GM12892 (cell line): Measurements from ENCODE around the gene ARIH2.

Experiments used
- POLR2A ChIP-seq: IDR thresholded peaks from 2 replicates; pipeline ENCODE4 v1.6.1; 2011; ENCODE audit warnings: low read depth, low read length, control low read depth
- POLR2AphosphoS5 ChIP-seq: IDR thresholded peaks from 2 replicates; pipeline ENCODE4 v1.6.1; 2011; ENCODE audit warnings: low read depth, low read length, control low read depth
- TAF1 ChIP-seq: IDR thresholded peaks from 2 replicates; pipeline ENCODE4 v1.6.1; 2011; ENCODE audit warnings: low read depth, mild to moderate bottlenecking, control low read depth, low read length, borderline replicate concordance

DNA sequence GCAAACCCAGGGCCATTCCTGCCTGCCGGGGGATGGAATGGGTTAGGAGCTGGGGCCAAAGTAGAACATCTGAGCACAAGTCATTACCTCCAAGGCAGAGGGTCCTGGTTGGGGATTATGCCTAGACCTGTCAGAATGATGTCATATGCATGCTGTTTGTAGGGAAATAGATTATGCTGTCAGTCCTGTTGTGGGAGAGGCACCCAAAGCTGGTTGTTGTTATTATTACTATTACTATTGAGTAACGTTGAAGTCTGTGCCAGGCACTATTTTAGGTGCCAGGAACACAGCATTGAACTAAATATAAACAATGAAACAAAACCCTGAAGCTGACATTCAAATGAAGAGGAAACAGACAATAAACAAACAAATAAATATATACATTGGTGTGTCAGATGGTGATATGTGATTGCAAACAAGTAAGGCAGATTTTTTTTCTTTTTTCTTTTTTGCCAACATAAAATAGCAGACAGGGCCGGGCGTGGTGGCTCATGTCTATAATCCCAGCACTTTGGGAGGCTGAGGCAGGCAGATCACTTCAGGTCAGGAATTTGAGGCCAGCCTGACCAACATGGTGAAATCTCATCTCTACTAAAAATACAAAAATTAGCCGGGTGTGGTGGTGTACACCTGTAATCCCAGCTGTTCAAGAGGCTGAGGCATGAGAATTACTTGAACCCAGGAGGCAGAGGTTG, 73.4 kb downstream of the ARIH2 start:
- TF ChIP-seq POLR2AphosphoS5 (no peak), POLR2A (no peak), TAF1 (no peak)
